Globus pallidus (tissue), 1 donor: ENCODE data around the gene OGDHL.
"Not testable (repeated sequence)": the region's sequence is repeated elsewhere in the genome, so short reads cannot be mapped to it uniquely, and the experiment has no call there.

ENCODE experiments used
- DNase-seq: peaks from one replicate; pipeline ENCODE4 v3.0.0-alpha.2; 2015; ENCODE audit warnings: low spot score

The OGDHL gene

GRCh38 chr10:49739426-49739825 lies 22.7 kb downstream of the OGDHL start:
- no peak for DNase-seq

DNA sequence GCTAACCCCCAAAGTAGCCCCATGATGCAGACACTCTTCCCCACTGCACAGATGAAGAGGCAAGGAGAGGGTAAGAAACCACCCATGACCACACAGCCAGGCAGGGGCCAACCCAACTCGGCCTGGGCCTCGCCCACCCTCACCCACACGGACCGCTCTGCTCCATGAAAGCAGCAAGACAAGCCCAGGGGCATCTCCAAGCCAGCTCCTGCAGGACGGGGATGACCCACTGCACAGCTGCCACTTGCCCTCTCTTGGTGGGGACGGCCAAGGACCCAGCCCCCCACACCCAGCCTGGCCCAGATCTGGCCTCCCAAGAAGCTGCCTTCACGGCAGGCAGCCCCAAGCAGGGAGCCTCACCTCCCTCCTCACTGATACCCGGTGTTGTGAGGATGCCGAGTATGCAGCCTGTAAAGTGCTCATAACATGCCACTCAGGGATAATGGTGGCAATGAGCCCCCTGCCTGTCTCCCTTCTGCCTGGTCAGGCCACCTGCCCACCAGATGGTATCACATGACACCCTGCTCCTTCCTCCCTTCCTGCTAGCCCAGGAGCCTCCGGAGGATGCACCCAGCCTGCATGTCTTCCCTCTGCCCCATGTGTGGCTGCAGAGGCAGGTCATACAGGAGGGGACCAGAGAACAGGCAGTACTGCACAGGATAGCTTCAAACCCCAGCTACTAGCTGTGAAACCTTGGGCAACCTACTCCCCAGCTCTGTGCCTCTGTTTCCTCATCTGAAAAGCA lies 23.3 kb downstream of the OGDHL start:
- DNase-seq, result no peak

DNA sequence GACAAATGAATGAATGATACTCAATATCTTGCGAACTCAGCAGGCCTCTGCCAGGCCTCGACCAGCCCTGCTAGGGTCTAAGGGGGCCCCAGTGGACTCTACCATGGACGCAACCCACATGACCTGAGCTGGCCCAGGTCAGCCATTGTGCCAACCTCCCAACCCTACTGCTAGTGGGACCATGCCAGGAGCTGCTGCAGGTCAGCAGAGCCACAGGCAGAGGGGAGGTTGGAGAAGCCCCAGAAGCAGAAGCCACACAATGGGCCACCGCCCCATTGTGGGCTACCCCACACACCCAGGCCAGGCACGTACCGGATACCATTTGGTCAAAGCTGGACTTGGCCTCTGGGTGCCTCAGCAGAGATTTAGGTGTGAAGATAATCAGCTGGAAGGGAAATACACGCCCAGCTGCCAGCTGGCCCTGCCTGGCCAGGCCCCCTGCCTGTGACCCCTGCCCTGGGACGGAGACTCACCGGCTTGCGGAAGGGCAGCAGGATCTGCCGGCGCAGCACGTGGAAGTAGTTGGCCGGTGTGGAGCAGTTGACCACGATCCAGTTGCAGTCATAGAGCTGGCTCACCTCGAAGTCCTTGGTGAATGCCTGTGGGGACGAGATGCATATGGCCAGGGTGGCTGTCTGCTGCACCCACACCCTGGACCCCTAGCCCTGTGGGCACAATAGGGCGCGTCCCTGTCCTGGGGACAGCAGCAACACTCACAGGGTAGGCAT lies 24.5 kb downstream of the OGDHL start:
- no peak for DNase-seq

DNA sequence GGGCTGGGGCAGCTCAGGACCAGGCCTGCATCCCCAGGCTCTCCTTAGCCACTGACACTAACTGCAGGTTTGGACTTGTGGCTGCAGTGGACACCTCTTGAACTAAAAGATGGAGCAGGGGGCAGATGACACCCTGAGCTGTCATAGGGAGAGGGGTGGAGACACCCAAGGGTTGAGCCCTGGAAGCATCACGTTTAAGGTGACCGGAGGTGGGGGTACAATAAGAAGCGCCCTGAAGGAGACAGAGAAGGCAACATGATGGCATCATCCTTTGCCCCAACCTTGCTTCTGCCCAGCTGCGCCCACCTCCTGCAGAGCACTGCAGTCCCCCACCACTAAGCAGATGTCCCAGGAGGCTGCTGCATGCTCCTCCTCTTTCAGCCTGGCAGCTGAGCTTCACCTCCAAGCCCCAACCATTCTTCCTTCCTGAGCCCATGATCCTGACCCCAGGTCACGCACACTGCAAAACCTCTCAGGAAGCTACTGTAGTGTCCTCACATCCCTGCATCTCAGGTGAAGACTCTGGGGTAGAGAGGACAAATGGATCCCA lies 25.5 kb downstream of the OGDHL start:
- DNase-seq, result no peak

- no peak for DNase-seq
Observed at GRCh38 chr10:49735848-49736563, 26.1 kb downstream of the OGDHL start.

DNA sequence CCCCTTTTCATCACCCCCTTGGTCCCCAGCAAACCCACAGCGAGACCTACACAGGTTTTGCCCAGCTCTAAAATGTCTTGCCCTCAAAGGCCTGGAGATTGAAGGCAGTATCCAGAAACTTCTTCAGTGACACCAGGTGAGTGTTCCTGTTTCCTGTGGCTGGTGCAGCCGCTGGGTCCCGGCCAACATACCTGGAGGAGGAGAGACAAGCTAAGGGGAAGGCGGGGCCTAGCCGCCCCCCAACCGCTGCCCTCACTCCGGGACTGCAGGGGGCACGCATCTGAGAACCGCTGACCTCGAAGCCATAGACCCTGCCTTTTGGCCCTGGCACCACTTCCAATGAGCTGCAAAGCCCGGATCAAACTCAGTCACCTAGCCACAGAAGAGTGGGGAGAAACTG lies 27.0 kb downstream of the OGDHL start:
- DNase-seq, result no peak

DNA sequence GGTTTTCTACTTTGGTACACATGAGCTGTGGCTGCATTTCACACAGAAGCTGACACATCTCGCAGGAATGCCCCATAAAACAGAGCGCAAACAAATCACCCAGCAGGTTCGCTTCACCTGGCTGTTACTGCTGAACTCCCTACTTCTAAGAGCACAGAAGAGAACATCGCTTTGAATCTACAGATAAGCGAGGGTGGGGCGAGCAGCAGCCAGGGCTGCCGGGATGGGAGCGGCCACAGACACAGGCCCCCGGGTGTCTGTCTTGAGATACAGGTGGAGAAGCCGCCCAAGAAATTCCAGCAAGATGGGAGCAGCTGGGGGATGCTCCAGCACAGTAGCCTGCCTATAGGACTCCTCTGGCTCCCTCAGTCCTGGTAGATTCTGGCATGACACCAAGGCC lies 27.4 kb downstream of the OGDHL start:
- no peak for DNase-seq

- DNase-seq, result no peak
Observed at GRCh38 chr10:49733866-49734265, 28.3 kb downstream of the OGDHL start.

- no peak for DNase-seq
Observed at GRCh38 chr10:49726593-49726992, 35.5 kb downstream of the OGDHL start.

- DNase-seq, result not testable (repeated sequence)
Observed at GRCh38 chr10:49715157-49715556, 47.0 kb downstream of the OGDHL start.

GRCh38 chr10:49713266-49713665 lies 48.9 kb downstream of the OGDHL start:
- no peak for DNase-seq

- no peak for DNase-seq
Observed at GRCh38 chr10:49711481-49711880, 50.6 kb downstream of the OGDHL start.

GRCh38 chr10:49710966-49711365 lies 51.2 kb downstream of the OGDHL start:
- no peak for DNase-seq

DNA sequence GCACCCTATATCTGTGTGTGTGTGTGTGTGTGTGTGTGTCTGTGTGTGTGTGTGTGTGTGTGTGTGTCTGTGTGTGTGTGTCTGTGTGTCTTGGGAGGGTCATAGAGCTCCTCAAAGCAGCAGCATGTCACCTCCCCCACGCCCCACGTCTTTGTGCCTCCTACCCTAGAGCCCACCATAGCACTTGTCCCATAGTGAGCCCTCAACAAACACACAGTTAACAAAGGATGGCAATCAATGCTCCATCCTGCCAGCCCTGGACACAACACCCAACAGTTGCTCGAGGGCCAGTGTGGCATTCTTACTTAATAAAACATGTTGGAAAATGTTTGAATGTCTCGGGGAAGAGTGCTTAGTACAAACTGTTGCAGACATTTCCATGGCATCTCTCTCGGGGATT lies 52.2 kb downstream of the OGDHL start:
- no peak for DNase-seq

- no peak for DNase-seq
Observed at GRCh38 chr10:49707585-49707984, 54.5 kb downstream of the OGDHL start.

DNA sequence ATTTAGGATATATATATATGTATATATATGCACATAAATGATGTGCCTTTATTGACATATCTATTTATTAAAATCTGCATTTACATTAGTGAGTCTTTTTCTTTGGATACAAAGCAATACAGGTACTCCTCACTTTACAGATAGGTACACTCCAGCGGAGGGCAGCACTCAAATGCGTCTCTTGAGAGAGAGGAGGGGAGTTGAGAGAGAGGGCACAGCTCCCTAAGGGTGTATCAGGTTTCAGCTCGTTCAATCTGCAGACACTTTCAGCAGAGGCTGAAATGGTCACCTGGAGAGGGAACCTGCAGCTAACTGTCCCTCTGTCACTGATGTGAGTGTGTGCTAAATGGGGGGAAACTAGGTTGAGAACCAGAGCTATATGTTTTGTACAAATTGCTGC lies 61.1 kb downstream of the OGDHL start:
- no peak for DNase-seq

DNA sequence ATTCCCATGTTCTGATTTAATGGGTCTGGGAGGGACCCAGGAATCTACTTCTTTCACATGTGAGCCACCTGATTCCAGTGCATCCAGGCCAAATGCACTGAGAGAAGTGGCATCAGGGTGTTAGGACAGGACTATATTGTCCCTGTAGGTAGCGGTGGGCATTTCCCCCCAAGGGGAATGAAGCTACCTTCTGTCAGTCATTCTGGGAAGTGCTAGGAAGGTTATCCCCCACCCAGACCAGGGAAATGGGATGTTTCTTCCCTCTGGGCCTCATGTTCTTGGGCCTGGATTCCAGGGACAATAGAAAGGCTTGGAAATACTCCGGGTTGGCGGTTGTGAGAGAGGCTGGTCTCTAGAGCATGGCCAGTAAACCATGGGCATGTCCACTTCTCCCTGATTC lies 61.9 kb downstream of the OGDHL start:
- no peak for DNase-seq

DNA sequence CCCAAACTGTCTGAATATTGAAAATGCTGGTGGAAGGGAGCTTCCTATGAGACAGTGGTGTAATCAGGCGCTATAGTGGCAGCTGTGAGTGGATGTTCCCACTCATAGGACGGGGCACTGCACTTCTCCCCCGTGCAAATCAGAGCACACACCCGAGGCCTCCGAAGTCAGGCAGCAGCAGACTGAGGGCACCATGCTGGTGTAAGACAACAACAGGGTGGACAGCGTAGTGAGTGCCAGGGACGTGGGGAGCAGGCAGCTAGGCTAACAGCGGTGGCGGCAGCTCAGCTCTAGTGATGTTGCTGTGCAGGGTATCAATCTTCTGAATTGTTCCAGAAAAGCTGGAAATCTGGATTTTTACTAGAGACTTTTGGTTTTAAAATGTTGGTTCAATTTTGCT lies 63.4 kb downstream of the OGDHL start:
- no peak for DNase-seq

DNA sequence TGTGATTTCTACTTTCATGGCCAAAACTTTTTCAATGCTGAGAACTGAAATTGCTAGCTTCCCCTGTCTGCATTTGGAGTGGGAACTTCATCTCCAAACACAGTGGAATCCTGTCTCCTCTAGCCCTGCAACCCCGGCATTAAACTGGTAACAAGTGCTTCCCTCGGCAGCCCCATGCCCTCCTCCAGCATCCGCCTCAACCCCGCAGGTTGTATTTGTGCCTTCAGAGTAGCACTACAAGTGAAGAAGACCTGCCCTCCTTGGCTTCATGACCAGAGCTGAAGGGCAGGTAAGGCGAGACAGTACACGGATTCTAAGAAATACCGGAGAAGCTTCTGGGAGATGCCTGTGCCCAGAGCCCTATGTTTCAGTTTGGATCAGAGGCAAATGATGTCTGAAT lies 65.8 kb downstream of the OGDHL start:
- no peak for DNase-seq

DNA sequence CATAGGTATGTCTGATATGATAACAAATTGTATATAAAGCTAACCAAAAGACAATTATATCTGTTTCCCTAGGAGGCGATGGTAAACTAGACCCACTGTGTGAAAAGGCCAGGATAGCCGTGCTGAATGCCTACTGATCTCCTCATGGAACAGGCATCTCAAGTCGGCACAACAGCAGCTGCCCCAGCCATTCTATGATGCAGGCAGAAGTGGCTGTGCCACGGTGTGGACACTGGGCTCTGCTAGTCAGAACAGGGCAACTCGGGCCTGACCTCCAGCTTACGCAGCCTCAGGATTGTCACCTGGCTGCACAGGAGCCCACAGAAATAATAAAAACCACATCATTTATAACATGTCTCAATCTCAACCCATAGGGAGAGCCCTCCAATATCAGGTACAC lies 67.7 kb downstream of the OGDHL start:
- DNase-seq, result no peak

DNA sequence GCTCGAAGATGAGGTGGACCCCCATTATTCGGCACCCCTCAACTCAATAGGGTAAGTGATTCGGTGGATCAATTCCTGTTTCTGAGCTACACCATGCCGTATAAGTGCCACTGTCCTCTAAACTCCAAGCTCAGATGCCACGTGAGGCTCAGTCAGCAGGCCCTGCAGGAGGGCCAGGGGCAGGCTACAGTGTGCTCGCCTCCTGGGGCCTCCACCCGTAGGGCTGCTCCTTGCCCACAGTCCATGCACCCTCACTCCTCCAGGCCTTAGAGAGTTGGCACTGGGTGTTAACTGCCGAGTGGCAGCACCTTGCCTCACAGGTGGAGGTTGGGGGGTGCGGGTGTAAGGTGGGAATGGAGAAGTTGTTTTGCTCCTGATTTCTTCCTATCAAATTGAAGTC lies 70.5 kb downstream of the OGDHL start:
- no peak for DNase-seq

- DNase-seq, result no peak
Observed at GRCh38 chr10:49690698-49691356, 71.3 kb downstream of the OGDHL start.
